ENCODE results near the gene IQGAP3.
"Not testable (repeated sequence)": the region's sequence is repeated elsewhere in the genome, so short reads cannot be mapped to it uniquely, and the experiment has no call there.

IQGAP3 gene

DNA sequence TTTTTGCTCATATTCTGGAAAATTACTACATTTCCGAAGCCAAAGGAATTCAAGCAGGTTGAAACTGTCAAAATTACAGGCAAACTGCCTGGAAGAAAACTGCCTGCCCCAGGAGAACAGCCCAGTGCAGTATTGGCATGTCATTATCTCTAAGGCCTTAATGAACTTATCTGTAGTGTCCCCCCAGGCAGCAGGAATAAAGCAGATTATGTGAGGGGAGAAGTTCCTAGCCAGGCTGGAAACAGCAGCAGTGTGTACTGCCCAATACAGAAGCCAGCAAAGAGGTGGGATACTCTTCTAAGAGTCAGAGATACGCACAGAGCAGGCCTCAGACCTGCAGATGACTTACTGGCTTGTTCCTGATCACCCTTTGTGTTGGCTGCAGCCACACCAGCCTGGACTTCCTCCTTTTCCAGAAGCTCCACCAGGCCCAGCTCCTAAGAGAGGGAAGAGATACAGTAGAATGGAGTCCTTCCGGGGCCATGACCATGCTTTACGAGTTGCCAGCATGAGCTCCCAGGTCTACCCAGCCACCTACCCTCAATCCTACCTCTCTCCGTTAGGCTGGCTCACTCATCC is 11.7 kb downstream of the IQGAP3 start:
- no peaks in the 10 kb centered on the region for H3K36me3 Mint-ChIP-seq (ENCODE audit: low read depth)
- DNase-seq, result no peak
- no peaks in the 10 kb centered on the region for H3K4me1 Mint-ChIP-seq (ENCODE audit: low read depth)
- H3K9me3 Mint-ChIP-seq, result no peaks in the 10 kb centered on the region
- H3K27ac Mint-ChIP-seq, result no peak overlapping the region
- no peaks in the 10 kb centered on the region for H3K27me3 Mint-ChIP-seq
- no peak overlapping the region for H3K4me3 Mint-ChIP-seq

DNA sequence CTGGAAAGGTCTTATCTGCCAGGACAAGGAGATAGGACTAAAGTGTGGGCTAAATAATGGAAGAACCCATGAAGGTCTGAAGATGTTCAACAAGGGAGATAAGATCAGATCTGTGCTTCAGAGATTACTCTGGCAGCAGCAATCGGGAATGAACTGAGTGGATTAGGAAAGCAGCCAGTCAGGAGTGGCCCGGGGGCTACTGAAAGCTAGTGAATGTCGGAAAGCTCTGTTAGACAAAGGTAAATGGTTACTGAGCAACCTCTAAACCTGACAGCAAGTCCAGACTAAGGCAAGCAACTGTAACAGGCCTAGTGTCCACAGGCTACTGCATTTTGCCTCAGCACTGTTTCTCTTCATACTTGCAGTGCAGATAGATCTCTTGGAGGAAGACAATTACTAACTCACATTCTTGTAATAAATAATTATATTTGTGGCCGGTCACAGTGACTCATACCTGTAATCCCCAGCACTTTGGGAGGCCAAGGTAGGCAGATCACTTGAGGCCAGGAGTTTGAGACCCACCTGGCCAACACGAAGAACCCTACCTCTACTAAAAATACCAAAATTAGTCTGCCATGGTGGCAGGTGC is 12.5 kb downstream of the IQGAP3 start:
- DNase-seq, result no peak
- H3K4me1 Mint-ChIP-seq (ENCODE audit: low read depth), result no peaks in the 10 kb centered on the region
- H3K4me3 Mint-ChIP-seq, result no peak overlapping the region
- no peaks in the 10 kb centered on the region for H3K27me3 Mint-ChIP-seq
- H3K27ac Mint-ChIP-seq, result no peak overlapping the region
- H3K36me3 Mint-ChIP-seq (ENCODE audit: low read depth), result no peaks in the 10 kb centered on the region
- no peaks in the 10 kb centered on the region for H3K9me3 Mint-ChIP-seq

GRCh38 chr1:156559086-156559796 is 13.1 kb downstream of the IQGAP3 start:
- no peaks in the 10 kb centered on the region for H3K36me3 Mint-ChIP-seq (ENCODE audit: low read depth)
- no peaks in the 10 kb centered on the region for H3K4me1 Mint-ChIP-seq (ENCODE audit: low read depth)
- H3K4me3 Mint-ChIP-seq, result no peak overlapping the region
- no peaks in the 10 kb centered on the region for H3K27me3 Mint-ChIP-seq
- no peak for DNase-seq
- H3K9me3 Mint-ChIP-seq, result no peaks in the 10 kb centered on the region
- no peak overlapping the region for H3K27ac Mint-ChIP-seq

GRCh38 chr1:156556354-156556753 is 16.0 kb downstream of the IQGAP3 start:
- H3K4me3 Mint-ChIP-seq, result no peak overlapping the region
- no peaks in the 10 kb centered on the region for H3K27me3 Mint-ChIP-seq
- H3K36me3 Mint-ChIP-seq (ENCODE audit: low read depth), result no peaks in the 10 kb centered on the region
- no peak for DNase-seq
- H3K4me1 Mint-ChIP-seq (ENCODE audit: low read depth), result peaks cover 5% of the 10 kb centered on the region
- no peak overlapping the region for H3K27ac Mint-ChIP-seq
- H3K9me3 Mint-ChIP-seq, result no peaks in the 10 kb centered on the region

- Mint-ChIP-seq H3K9me3 (no peaks in the 10 kb centered on the region), H3K4me1 (ENCODE audit: low read depth) (peaks cover 5% of the 10 kb centered on the region), H3K27me3 (no peaks in the 10 kb centered on the region), H3K27ac (no peak overlapping the region), H3K4me3 (no peak overlapping the region), H3K36me3 (ENCODE audit: low read depth) (no peaks in the 10 kb centered on the region)
- DNase-seq, result no peak
These were observed 16.6 kb downstream of the IQGAP3 start for GRCh38 chr1:156555715-156556114.

DNA sequence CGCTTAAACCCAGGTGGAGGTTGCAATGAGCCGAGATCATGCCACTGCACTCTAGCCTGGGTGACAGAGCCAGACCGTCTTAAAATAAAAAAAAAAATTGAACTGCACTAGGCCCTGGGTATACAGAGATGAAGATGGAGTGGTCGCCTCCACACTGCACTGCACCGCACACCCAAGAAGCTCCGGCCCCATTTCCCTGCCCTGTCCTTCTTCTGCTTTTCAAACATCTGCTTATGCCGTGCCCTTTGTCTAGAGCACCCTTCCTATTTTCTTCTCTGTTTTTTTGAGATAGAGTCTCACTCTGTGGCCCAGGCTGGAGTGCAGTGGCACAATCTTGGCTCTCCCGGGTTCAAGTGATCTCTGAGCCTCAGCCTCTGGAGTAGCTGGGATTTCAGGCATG is 17.4 kb downstream of the IQGAP3 start:
- H3K27ac Mint-ChIP-seq, result no peak overlapping the region
- peaks cover 5% of the 10 kb centered on the region for H3K4me1 Mint-ChIP-seq (ENCODE audit: low read depth)
- no peaks in the 10 kb centered on the region for H3K9me3 Mint-ChIP-seq
- H3K4me3 Mint-ChIP-seq, result no peak overlapping the region
- no peaks in the 10 kb centered on the region for H3K27me3 Mint-ChIP-seq
- DNase-seq, result no peak
- H3K36me3 Mint-ChIP-seq (ENCODE audit: low read depth), result no peaks in the 10 kb centered on the region

- Mint-ChIP-seq H3K4me1 (ENCODE audit: low read depth) (peaks cover 5% of the 10 kb centered on the region), H3K36me3 (ENCODE audit: low read depth) (no peaks in the 10 kb centered on the region), H3K27me3 (no peaks in the 10 kb centered on the region), H3K4me3 (no peak overlapping the region), H3K9me3 (no peaks in the 10 kb centered on the region), H3K27ac (no peak overlapping the region)
- DNase-seq, result no peak
These were observed 18.4 kb downstream of the IQGAP3 start for GRCh38 chr1:156553860-156554485.

DNA sequence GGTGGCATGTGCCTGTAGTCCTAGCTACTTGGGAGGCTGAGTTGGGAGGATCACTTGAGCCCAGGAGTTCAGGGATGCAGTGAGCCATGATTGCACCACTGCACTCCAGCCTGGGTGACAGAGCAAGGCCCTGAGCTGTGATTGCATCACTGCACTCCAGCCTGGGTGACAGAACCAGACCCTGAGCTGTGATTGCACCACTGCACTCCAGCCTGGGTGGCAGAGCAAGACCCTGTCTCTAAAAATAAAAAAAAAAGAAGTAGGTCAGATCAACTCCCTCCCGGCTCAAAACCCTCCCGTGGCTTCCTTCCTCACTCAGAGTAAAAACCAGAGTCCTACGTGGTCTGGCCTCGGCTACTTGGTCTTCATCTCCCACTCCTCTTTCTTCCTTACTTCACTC is 19.4 kb downstream of the IQGAP3 start:
- DNase-seq; H3K27me3 Mint-ChIP-seq; H3K4me1 Mint-ChIP-seq (ENCODE audit: low read depth); H3K9me3 Mint-ChIP-seq; H3K27ac Mint-ChIP-seq; H3K4me3 Mint-ChIP-seq; H3K36me3 Mint-ChIP-seq (ENCODE audit: low read depth): not testable (repeated sequence)

DNA sequence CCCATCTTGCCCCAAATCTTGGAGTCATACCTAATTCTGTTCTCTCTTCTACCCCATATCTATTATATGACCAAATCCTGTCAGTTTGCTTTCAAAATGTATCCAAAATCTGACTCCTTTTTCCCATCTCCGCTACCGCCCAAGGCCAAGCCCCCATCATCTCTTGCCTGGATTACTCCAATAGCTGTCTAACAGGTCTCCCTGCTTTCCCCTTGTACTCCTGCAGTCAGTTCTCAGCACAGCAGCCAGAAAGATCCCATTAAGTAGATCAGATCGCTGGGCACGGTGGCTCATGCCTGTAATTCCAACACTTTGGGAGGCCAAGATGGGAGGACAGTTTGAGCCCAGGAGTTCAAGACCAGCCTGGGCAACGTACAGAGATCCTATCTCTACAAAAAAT is 19.8 kb downstream of the IQGAP3 start:
- no peaks in the 10 kb centered on the region for H3K9me3 Mint-ChIP-seq
- no peak overlapping the region for H3K4me3 Mint-ChIP-seq
- peaks cover 5% of the 10 kb centered on the region for H3K4me1 Mint-ChIP-seq (ENCODE audit: low read depth)
- no peaks in the 10 kb centered on the region for H3K36me3 Mint-ChIP-seq (ENCODE audit: low read depth)
- no peak for DNase-seq
- no peaks in the 10 kb centered on the region for H3K27me3 Mint-ChIP-seq
- H3K27ac Mint-ChIP-seq, result no peak overlapping the region

DNA sequence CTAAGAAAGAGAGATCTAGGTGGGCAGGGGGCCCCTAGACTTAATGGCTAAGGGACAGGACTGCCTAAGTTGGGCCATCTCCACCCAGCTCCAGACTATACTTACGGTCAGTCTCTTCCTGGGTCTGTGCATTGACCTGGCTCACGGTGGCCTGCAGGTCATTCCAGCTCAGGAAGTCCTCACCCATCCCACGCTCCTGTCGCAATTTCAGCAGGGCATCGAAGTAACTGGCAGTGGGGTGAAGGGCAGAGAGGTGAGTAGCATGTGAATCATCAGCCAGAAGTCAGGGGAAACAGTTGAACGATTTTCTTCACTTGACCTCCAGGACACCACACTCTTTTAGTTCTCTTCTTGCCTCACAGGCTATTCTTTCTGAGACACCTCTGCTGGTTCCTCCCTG is 20.5 kb downstream of the IQGAP3 start:
- no peak overlapping the region for H3K27ac Mint-ChIP-seq
- H3K27me3 Mint-ChIP-seq, result no peaks in the 10 kb centered on the region
- H3K4me1 Mint-ChIP-seq (ENCODE audit: low read depth), result peaks cover 5% of the 10 kb centered on the region
- no peaks in the 10 kb centered on the region for H3K36me3 Mint-ChIP-seq (ENCODE audit: low read depth)
- H3K9me3 Mint-ChIP-seq, result no peaks in the 10 kb centered on the region
- no peak for DNase-seq
- no peak overlapping the region for H3K4me3 Mint-ChIP-seq

GRCh38 chr1:156551066-156551643 is 21.2 kb downstream of the IQGAP3 start:
- H3K4me1 Mint-ChIP-seq (ENCODE audit: low read depth), result peaks cover 5% of the 10 kb centered on the region
- no peaks in the 10 kb centered on the region for H3K36me3 Mint-ChIP-seq (ENCODE audit: low read depth)
- no peak for DNase-seq
- H3K9me3 Mint-ChIP-seq, result no peaks in the 10 kb centered on the region
- H3K27ac Mint-ChIP-seq, result no peak overlapping the region
- H3K4me3 Mint-ChIP-seq, result no peak overlapping the region
- no peaks in the 10 kb centered on the region for H3K27me3 Mint-ChIP-seq

DNA sequence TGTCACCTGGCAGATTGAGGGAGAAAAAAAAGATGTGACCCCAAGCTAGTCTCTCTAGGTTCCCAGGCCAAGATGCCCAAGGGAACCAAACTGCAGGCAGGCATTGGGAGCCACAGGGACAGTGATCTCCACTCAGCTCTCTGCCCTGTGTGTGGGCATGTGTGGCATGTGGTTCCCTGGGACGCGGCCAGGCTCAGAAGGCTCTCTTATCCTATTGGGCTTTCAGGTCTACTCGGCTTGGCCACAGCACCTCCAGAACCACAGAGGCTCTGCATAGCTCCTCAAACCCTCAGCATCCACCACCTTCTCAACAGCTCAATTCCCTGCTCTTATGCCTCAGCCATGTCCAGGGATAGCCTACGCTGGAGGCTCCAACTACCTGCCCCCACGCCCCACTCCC is 22.0 kb downstream of the IQGAP3 start:
- no peaks in the 10 kb centered on the region for H3K36me3 Mint-ChIP-seq (ENCODE audit: low read depth)
- H3K9me3 Mint-ChIP-seq, result no peaks in the 10 kb centered on the region

DNA sequence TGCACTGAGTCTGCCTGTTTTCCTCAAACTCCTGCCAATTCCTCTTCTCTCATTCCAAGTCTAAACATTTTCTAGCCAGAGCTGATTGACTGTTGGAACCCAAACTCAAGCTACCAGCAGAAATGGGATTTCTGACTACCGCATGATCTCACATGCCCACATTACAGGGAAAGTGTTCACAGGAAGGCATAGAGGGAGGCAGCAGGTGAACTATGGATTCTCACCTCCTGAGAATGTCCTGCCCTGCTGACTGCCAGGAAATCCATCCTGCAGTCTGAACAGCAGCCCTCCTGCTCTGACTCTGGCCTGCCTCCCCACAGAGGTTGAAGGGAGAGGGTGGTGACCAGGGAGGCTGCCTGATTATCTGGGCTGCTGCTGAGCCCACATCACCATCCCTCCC is 22.5 kb downstream of the IQGAP3 start:
- Mint-ChIP-seq H3K4me1 (ENCODE audit: low read depth) (peaks cover 5% of the 10 kb centered on the region), H3K4me3 (no peak overlapping the region), H3K36me3 (ENCODE audit: low read depth) (no peaks in the 10 kb centered on the region), H3K27me3 (no peaks in the 10 kb centered on the region), H3K9me3 (no peaks in the 10 kb centered on the region), H3K27ac (no peak overlapping the region)
- no peak for DNase-seq

More for the DNA sequence above, 22.0 kb downstream of the IQGAP3 start:
- H3K4me3 Mint-ChIP-seq, result no peak overlapping the region
- H3K4me1 Mint-ChIP-seq (ENCODE audit: low read depth), result peaks cover 5% of the 10 kb centered on the region
- no peaks in the 10 kb centered on the region for H3K27me3 Mint-ChIP-seq
- DNase-seq, result no peak
- no peak overlapping the region for H3K27ac Mint-ChIP-seq

- Mint-ChIP-seq H3K27ac (no peak overlapping the region), H3K36me3 (ENCODE audit: low read depth) (no peaks in the 10 kb centered on the region), H3K9me3 (no peaks in the 10 kb centered on the region), H3K4me1 (ENCODE audit: low read depth) (peaks cover 5% of the 10 kb centered on the region), H3K4me3 (no peak overlapping the region), H3K27me3 (no peaks in the 10 kb centered on the region)
- DNase-seq, result no peak
These were observed 23.0 kb downstream of the IQGAP3 start for GRCh38 chr1:156549390-156549789.

GRCh38 chr1:156547982-156548381 is 24.4 kb downstream of the IQGAP3 start:
- DNase-seq, result no peak
- Mint-ChIP-seq H3K4me1 (ENCODE audit: low read depth) (peaks cover 2% of the 10 kb centered on the region), H3K27me3 (no peaks in the 10 kb centered on the region), H3K27ac (no peak overlapping the region), H3K4me3 (no peak overlapping the region), H3K9me3 (no peaks in the 10 kb centered on the region), H3K36me3 (ENCODE audit: low read depth) (no peaks in the 10 kb centered on the region)
